ENCODE measurements around the gene ZNF532. TPM values are rescaled to one million over a fixed set of nuclear protein-coding genes. Genes with fewer than 3 reads are reported as not detected.
"Not testable (repeated sequence)": the region's sequence is repeated elsewhere in the genome, so short reads cannot be mapped to it uniquely, and the experiment has no call there.

The ZNF532 gene
- total RNA-seq, 1 donor = 49.6 TPM

- Histone ChIP-seq H3K4me1 (ENCODE audit: insufficient read depth, low read length) (no peaks in the 10 kb centered on the region), H3K27me3 (ENCODE audit: insufficient read depth, low read length) (no peaks in the 10 kb centered on the region), H3K4me2 (ENCODE audit: insufficient read depth, low read length) (no peak overlapping the region), H3K9me3 (ENCODE audit: low read depth, low read length) (no peaks in the 10 kb centered on the region), H3K4me3 (ENCODE audit: insufficient read depth, low read length) (no peak overlapping the region), H4K20me1 (ENCODE audit: insufficient read depth, low read length) (no peaks in the 10 kb centered on the region), H3K36me3 (ENCODE audit: insufficient read depth, low read length) (no peaks in the 10 kb centered on the region), H2AFZ (ENCODE audit: low read length) (no peak overlapping the region), H3K79me2 (ENCODE audit: insufficient read depth, low read length) (no peaks in the 10 kb centered on the region), H3K27ac (ENCODE audit: low read depth, low read length) (no peak overlapping the region)
- no peak for DNase-seq (ENCODE audit: insufficient read length, low spot score, missing footprints)
- TF ChIP-seq CTCF (IDR thresholded peaks at IDR 0.05; ENCODE audit: extremely low read depth, low read depth, low read length) = no peak
These were observed 151.0 kb downstream of the ZNF532 start for GRCh38 chr18:59015531-59016152.

DNA sequence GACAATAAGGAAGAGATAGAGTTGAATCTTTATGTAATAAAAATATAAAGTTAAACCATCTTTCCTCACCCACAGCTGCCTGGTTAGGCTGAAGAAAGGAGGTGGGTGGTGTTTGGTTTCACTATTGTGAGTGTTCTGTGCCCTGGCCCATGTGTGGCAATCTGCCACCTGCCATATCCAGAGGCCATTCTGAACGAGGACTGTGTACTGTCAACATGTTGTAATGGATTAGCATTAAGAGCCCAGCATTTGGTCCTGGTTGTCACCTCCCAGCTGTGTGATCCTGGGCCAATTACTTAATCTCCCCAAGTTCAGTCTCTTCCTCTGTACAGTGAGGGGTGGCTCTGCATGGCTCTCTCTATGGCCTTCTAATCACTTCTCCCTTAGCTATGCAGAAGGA is 156.8 kb downstream of the ZNF532 start:
- no peak overlapping the region for H3K4me3 ChIP-seq (ENCODE audit: insufficient read depth, low read length)
- no peak overlapping the region for H3K27ac ChIP-seq (ENCODE audit: low read depth, low read length)
- no peaks in the 10 kb centered on the region for H3K79me2 ChIP-seq (ENCODE audit: insufficient read depth, low read length)
- H3K4me2 ChIP-seq (ENCODE audit: insufficient read depth, low read length) = no peak overlapping the region
- TF ChIP-seq CTCF (IDR thresholded peaks at IDR 0.05; ENCODE audit: extremely low read depth, low read depth, low read length) = no peak
- H3K9me3 ChIP-seq (ENCODE audit: low read depth, low read length) = no peaks in the 10 kb centered on the region
- H3K27me3 ChIP-seq (ENCODE audit: insufficient read depth, low read length) = no peaks in the 10 kb centered on the region
- H2AFZ ChIP-seq (ENCODE audit: low read length) = peak overlapping the region; percentile 30
- peaks cover 11% of the 10 kb centered on the region for H3K4me1 ChIP-seq (ENCODE audit: insufficient read depth, low read length)
- no peaks in the 10 kb centered on the region for H4K20me1 ChIP-seq (ENCODE audit: insufficient read depth, low read length)
- no peak for DNase-seq (ENCODE audit: insufficient read length, low spot score, missing footprints)
- no peaks in the 10 kb centered on the region for H3K36me3 ChIP-seq (ENCODE audit: insufficient read depth, low read length)

DNA sequence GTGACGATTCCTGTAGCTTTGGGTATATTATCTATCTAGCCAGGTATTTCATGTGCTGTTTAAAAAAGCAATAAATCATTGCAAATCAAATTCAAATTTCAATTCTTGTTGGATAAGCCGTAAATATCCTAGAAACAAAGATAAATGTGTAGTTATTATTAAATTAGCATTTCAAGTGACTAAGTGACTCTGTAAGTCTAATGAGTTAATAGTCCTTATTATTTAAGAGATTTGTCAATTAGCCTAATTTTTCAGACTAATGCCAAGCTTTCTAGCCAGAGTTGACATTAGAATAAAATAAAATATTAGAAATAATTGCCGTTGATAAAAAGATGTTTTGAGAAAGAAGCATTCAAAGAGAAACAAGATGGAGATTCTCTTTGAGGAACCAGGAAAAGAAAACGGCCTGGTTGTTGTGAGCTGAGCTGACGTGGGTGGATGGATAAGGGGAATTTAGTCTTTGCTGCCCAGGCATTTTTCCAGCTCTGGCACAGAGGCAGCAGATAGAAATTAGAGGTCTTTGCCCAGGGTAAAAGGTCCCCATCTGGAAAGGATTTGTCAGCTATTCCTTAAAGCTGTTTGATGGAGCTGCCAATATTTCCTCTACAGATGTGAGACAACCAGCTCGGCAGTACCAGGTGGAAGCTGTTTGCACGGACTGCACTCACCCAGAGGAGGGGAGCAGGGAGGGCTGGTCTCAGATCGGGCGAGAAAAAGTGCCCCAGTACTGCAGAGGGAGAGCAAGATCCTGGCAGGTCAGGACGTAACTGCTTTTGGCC is 157.7 kb downstream of the ZNF532 start:
- no peak for DNase-seq (ENCODE audit: insufficient read length, low spot score, missing footprints)
- H3K4me3 ChIP-seq (ENCODE audit: insufficient read depth, low read length) = no peak overlapping the region
- no peaks in the 10 kb centered on the region for H3K27me3 ChIP-seq (ENCODE audit: insufficient read depth, low read length)
- H3K4me1 ChIP-seq (ENCODE audit: insufficient read depth, low read length) = peaks cover 11% of the 10 kb centered on the region
- H2AFZ ChIP-seq (ENCODE audit: low read length) = peak overlapping the region; percentile 20
- H3K27ac ChIP-seq (ENCODE audit: low read depth, low read length) = no peak overlapping the region
- no peaks in the 10 kb centered on the region for H3K9me3 ChIP-seq (ENCODE audit: low read depth, low read length)
- H3K36me3 ChIP-seq (ENCODE audit: insufficient read depth, low read length) = no peaks in the 10 kb centered on the region
- no peak for TF ChIP-seq CTCF (IDR thresholded peaks at IDR 0.05; ENCODE audit: extremely low read depth, low read depth, low read length)
- peak overlapping the region; percentile 43 for H3K4me2 ChIP-seq (ENCODE audit: insufficient read depth, low read length)
- no peaks in the 10 kb centered on the region for H3K79me2 ChIP-seq (ENCODE audit: insufficient read depth, low read length)
- no peaks in the 10 kb centered on the region for H4K20me1 ChIP-seq (ENCODE audit: insufficient read depth, low read length)

GRCh38 chr18:59024829-59025228 is 160.2 kb downstream of the ZNF532 start:
- no peaks in the 10 kb centered on the region for H3K27me3 ChIP-seq (ENCODE audit: insufficient read depth, low read length)
- peak overlapping the region; percentile 69 for H2AFZ ChIP-seq (ENCODE audit: low read length)
- peak overlapping the region; percentile 51 for H3K4me2 ChIP-seq (ENCODE audit: insufficient read depth, low read length)
- no peaks in the 10 kb centered on the region for H4K20me1 ChIP-seq (ENCODE audit: insufficient read depth, low read length)
- no peak for TF ChIP-seq CTCF (IDR thresholded peaks at IDR 0.05; ENCODE audit: extremely low read depth, low read depth, low read length)
- H3K36me3 ChIP-seq (ENCODE audit: insufficient read depth, low read length) = no peaks in the 10 kb centered on the region
- H3K4me3 ChIP-seq (ENCODE audit: insufficient read depth, low read length) = peak overlapping the region; percentile 4
- DNase-seq (ENCODE audit: insufficient read length, low spot score, missing footprints) = no peak
- no peaks in the 10 kb centered on the region for H3K79me2 ChIP-seq (ENCODE audit: insufficient read depth, low read length)
- no peaks in the 10 kb centered on the region for H3K9me3 ChIP-seq (ENCODE audit: low read depth, low read length)
- H3K27ac ChIP-seq (ENCODE audit: low read depth, low read length) = peak overlapping the region; percentile 4
- peaks cover 11% of the 10 kb centered on the region for H3K4me1 ChIP-seq (ENCODE audit: insufficient read depth, low read length)

GRCh38 chr18:59025532-59025931 is 160.9 kb downstream of the ZNF532 start:
- Histone ChIP-seq H2AFZ (ENCODE audit: low read length) (peak overlapping the region; percentile 69), H3K4me1 (ENCODE audit: insufficient read depth, low read length) (peaks cover 11% of the 10 kb centered on the region), H3K4me2 (ENCODE audit: insufficient read depth, low read length) (peak overlapping the region; percentile 51)
- not testable (repeated sequence) for H3K36me3 ChIP-seq (ENCODE audit: insufficient read depth, low read length); H3K79me2 ChIP-seq (ENCODE audit: insufficient read depth, low read length); DNase-seq (ENCODE audit: insufficient read length, low spot score, missing footprints); H3K27me3 ChIP-seq (ENCODE audit: insufficient read depth, low read length); H4K20me1 ChIP-seq (ENCODE audit: insufficient read depth, low read length); H3K27ac ChIP-seq (ENCODE audit: low read depth, low read length); H3K4me3 ChIP-seq (ENCODE audit: insufficient read depth, low read length); H3K9me3 ChIP-seq (ENCODE audit: low read depth, low read length)

All from osteoblast (primary cell).